HG02798 (cell line): ENCODE measurements around the gene IQSEC1.

Experiments
- ATAC-seq: cut with Tn5 transposase; IDR thresholded peaks from one replicate; pipeline ENCODE4 v1.9.1; 2021; ENCODE audit warnings: mild to moderate bottlenecking; ENCODE audit not compliant: unreplicated experiment, poor library complexity

IQSEC1 gene

DNA sequence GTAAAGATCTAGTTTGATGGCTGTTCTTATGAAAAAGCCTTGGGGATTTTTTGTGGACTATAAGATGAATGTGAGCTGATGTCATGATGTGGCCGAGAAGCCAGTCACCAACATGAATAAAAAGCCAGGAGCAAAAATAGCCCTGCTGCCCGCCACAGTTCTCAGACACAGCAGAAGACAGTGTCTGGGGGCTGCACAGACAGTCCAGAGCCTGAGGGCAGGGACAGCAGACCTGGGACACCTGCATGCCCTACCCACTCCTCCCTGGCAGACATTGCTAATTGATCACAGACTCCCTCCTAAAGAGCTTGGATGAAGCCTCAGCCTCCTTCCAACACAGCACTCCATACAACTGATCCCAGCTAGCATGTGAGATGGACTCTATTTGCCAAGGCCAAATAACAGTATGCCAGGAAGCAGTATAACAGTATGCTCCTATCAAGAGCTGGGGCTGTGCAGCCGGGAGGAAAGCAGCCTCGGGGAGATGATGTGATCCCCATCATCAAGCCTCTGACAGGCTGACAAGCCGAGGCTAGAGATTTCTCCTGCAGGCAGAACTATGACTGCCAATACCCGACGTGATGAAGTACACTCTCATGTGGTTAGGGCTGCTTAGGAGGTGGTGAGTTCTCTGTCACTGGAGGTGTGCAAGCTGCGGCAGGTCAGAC lies 126.4 kb downstream of the IQSEC1 start:
- ATAC-seq: no peak

DNA sequence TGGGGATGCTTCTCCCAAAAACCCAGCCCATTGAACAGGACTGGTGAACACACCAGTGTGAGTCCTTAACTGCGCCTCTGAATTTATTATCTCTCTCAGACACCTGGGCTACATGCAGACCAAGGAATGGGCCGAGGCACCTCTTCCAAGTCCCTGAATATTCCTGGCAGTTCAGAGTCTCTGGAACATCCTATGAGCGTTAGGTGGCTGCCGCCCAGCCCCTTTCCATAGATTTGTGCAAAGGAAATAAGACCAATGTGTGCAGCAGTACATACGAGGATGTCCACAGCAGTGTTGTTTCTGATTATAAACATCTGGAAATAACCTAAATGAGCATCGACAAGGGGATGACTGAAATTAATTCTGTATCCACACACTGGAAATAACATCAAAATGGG lies 127.0 kb downstream of the IQSEC1 start:
- no peak for ATAC-seq

DNA sequence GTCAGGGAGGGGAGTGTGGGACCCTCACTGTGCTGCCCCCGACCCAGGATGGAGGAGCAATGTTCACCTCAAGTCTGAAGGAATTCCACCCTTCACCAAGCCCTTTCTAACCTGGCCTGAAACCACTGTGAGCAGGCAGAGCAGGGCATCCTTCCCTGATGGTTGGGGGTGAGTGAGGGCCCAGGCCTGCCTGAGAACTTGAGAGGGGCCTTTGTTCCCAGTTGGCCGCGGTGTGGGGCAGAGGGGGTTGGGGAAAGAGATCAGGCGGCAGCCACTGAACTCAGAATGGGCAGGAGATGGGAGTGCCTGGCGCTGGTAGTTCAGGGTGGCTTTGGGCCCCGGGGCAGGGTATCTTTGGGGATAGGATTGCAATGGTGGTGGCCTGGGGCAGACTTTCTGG lies 128.4 kb downstream of the IQSEC1 start:
- ATAC-seq: no peak

DNA sequence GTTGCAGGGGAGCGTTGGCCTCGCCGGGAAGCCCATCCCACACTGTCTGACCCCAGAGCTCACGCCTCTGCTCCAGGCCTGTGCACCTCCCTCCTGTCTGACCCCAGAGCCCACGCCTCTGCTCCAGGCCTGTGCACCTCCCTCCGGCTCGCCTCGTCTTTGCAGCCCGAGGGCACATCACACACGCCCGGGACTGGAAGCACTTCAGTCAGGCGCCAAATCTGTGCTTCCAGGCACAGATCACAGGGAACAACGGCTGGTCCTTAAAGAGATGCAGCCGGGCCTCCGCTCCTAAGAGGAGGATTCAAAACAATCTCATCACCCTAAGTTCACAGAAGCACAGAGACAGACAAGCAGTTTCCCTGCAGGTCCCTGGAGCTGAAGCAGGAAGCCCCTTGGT lies 128.8 kb downstream of the IQSEC1 start:
- no peak for ATAC-seq

DNA sequence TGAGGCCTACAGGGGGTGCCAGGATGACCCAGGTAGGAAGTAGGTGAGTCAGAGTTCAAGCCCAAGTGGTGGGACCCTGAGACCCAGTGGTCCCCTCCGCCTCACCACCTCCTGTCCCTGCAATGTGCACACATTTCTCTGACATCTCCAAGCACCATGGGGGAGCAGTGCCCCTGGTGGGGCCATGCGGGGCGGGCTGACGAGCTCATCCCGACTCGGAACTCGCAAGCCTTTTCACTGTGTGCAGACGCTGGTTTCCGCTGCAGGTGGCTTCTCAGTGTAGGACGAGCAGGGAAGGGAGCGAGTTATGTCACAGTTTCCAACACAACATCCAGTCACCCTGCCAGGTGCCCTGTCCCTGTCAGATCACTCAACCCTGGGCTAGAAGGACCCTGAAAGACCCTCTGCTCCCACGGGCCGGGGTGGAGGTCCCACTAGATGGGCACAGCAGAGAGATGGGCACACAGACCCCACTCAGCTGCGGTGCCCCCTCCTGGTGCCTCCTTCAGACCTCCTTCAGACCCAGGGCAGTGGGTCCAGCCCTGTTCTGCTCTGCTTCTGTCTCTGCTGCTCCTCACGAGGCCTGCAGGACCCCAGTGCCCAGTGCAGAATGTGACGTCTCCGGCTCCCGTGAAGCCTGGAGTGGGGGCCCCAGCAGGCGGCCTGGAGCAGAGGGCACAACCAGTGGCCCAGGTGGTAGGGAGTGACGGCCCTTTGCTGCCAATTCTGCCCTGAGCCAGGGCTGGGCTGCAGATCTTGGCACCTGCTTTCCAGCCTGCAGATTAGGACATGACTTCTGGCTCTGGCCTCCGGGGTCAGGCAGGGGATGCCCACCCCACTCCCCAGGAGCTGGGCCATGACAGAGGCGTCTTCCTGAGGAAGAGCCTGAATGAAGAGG lies 129.9 kb downstream of the IQSEC1 start:
- no peak for ATAC-seq

DNA sequence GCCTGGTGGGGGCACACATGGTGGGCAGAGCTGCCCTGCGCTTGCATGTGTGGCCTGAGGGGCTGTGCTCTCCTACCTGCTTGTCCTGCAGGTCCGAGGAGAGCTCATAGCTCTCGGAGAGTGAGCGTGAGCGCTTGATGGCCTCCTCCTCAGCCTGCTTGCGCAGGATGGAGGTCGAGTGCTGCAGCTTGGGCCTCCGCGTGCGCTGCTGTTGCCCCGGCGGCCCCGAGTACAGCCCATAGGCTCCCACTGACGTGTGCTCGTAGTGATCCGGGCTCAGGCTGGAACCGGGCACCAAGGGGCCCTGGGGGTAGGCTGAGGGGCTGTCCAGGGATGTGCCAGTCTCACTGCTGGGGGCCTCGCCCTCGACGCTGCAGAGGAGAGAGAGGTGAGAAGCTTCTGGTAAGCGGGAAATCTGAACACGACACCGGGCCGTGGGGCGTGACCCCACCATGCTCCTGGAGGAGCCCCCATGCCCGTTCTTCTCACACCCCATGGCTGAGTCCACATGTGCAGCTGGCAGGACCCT lies 131.7 kb downstream of the IQSEC1 start:
- ATAC-seq: no peak

DNA sequence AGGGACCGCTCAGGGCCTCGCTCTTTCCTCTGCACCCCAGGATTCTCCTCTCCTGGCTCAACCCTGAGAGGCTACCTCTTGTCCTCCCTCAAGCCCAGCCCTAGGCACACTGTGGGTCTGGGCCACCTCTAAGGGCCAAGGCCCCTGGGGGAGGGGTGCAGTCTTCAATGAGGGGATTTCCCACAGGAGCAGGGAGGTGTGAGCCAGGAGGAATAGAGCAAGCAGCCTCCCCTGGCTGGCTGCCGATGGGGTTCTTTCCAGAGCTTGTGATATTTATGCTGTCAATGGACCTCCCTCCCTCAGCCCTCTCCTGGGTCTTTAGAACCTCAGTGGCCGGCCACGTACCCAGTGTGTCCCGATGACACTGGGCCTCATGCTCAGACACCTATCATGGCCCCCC lies 132.4 kb downstream of the IQSEC1 start:
- ATAC-seq: no peak

DNA sequence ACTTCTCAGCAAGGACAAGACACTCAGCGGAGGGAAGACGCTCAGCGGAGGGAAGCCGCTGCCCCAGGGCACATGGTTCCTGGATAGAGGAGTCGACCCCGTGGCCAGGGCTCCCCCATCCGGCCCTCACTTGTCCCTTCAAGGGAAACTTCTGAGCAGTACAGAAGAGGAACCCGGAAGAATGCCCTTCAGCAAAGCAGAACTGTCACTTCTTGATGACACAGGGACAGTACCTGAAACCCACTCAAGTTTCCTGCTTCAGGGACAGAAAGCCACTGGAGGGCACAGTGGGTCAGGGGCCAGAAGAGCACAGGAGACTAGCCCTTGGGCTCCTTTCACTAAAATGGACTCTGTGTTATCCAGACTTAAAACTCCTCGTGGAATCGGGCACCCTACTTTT lies 134.1 kb downstream of the IQSEC1 start:
- no peak for ATAC-seq

DNA sequence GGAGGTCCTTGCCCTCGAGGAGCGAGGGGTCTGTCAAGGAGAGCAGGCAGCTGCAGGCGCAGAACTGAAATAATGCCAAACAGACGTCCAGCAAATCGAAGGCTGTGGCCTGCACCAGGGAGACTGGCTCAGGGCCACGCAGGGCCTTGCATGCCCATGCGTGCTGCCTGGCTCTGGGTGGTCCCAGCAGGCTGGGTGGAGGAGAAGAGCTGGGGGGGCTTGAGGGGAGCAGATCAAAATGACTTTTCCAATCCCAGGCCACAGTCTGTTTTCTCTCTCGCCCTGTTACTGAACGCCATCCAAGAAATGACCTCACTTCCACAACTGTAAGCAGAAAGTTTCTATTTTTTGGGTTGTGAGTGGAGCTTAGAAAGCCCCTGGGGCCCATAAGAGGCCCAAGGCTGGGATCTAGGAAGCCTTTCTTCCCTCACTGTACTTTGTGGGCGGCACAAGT lies 134.9 kb downstream of the IQSEC1 start:
- no peak for ATAC-seq

DNA sequence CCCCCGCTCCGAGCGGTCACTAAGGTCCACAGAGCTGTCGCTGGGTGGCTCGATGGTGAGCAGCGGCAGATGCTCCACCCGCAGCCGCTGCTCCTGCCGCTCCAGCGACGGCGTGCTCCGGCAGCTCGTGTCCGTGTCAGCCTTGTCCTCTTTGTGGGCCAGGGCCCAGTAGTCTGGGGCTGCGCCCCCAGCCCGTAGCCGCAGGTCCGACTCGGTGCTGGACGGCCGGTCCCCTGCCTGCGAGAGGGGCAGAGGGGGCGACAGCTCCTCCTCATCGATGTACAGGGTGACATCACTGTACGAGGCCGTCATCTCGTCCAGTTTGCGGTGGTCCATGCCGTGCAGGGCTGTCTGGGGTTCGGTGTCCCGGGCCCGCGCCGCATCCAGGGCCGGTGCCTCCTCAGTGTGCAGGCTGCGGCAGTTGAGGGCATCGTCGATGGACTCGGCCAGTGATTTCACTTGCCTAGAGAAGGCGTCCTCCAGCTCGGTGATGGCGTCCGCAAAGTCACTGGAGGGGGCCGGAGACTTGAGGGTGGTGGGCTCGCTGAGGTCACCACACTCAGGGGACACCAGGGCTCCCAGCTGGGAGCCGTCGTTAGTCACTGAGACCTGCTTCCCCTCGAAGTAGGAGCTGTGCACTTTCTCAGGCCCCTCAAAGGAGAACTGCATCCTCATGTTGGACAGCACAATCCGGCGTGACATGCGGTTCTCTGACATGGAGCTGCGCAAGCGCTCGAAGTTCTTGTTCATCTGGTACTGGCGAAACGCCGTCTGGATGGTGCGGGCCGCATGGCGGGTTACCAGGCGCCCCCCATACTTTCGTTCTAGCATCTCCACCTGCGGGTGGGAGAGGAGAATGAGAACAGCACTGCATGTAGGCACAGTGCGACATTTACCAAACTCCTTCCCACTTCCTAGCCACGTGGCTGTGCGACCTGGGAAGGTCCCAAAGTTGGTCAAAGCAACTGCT lies 137.1 kb downstream of the IQSEC1 start:
- no peak for ATAC-seq

DNA sequence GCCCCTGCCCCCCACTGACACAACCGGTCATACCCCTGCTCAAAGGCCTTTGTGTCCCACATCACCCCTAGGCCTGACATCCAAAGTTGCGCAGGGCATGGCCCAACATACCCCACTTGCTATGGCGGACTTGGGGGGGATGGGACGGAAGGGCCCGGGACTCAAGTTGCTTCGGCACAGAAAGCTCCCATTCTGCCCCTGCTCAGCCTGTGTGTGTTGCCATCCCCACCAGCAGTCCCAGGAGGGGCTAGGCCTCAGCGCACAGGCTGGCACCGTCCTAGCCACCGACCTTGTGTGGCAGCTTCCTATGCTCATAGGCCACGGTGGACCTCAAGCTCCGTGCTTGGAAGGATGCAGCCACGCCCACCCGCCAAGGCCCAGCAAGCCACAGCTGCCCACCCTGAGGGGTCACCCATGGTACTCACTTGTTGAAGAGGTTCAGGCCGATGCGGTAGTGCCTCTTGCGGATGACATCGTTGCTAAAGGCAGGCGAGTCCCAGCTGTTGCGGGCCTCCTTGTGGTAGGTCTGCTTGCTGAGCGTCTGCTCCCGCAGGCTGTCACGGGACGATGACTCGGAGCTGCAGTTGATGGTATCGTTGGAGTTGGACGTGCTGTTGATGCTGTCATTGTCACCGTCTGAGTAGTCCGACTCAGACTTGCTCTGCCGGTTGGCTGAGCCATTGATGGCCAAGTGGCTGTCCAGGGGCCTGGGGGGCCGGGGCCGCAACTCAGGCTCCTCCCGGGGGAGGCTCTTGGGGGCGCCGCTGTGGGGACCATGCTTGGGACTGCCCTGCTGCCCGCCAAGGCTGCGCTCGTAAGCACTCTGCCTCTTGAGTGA lies 138.0 kb downstream of the IQSEC1 start:
- no peak for ATAC-seq

DNA sequence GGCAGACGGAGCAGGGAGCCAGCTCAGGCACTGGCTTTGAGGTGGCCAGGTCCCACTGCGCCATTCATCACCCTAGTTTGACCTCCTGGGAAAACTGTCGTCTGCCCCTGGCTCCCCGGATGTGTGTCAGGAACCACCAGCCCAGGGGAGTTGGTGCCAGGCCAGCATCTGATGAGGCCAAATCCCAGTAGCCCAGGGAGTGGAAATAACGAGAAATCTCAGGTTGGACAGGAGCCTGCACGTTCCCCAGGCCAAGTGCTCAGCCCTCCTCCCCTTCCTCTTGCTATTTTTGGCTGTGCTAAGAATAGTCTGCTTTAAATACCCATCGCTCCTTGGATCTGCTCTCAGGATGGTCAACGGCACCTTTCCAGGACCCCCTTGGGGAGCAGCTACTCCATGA lies 138.8 kb downstream of the IQSEC1 start:
- no peak for ATAC-seq

DNA sequence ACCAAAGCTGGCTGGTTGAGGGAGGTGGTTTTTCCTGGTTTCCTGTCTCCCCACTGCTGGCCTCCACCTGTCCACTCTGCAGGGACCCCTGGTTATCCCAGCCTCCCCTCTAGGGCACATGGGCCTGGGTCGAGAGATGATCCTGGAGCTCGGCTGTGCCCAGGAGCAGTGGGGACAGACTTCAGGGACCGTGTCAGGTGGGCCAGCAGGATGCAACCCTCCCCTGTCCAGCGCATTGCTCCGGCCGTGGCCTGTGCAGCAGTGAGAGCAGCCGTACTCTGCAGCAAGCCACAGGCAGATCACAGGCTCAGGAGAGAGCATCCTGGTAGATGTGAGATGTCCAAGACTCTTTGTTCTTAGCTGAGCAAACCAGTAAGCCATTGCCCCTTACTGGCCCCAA lies 139.3 kb downstream of the IQSEC1 start:
- no peak for ATAC-seq

DNA sequence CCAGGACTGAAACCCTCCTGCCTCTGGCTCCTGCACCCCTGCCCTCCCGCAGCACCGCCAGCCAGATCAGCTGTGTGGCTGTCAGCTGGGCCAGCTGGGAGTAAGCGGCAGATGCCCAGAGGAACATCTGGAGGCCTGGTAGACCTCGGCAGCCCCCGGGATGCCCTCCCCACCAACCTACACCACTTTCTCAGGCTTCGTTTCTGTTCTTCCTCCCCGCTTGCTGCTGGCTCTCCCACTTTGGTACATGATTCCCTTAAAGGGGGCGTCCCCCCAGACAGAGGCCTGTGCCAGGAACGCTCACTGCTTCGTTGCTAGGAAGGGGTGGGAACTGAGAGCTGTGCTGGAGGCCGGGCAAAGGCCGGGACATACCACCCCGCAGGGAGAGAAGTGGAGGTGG lies 140.5 kb downstream of the IQSEC1 start:
- ATAC-seq: no peak

DNA sequence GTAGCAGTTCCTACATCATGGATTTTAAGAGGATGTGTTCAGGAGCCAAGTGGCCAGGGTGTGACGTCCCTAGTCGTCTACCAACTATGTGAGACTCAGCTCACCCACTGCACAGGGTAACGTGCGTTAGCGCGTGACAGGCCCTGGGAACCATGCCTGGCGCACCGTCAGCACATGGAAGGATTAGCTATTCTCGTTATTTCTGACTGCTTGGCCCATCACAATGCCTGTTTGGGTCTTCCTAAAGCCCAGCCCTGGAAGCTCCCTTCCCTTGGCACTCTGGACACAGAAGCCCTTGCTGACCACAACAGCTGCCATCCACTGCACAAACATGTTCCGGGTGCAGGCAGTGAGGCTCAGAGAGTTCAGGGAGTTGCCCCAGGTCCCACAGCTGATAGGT lies 140.9 kb downstream of the IQSEC1 start:
- no peak for ATAC-seq

DNA sequence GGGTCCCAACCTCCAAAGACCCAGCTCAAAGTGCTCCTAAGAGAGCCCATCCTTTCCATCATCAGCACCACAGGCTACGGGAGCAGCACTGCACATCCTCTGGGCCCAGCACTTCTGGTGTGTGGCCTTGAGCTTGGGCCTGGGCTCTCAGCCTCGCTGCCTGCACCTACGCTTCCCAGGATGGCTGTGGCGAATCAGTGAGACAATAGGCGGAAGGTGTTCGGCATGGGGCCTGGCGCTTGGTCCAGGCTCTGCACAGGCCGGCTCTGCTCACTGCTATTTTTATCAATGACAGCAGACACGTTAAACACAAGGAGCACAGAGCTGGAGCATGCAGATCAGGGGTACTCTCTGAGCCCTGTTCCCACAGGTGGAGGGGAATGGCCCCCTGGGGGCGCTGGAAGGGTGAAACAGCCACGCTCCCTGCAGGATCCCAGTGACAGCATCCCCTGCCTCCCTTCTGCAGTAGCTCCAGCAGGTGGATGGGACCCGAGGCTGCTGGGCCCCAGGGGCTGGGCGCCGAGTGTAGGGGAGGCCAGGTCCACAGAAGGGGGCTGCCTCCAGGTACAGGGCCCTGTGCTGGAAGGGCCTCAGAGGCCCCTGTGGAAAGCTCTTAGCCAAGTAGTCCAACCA lies 141.8 kb downstream of the IQSEC1 start:
- ATAC-seq: no peak

DNA sequence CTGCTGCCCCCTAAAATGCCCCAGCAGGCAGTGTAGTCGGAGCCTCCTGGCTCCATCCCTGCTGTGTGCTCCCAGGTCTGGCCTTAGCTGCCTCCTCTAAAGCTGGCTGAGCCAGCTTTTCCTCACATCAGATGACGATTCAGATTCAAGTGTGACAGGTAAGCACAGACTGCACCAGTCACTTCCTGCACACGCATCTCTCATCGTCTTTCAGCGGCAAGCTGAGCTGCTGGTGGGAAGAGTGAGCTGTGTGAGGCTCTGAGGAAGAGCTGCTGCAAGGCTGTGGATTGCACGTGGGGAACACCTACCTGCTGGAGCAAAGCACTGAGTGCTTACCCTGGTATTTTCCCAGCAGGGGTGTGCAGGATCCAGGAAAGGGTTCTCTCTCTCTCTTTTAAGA lies 143.4 kb downstream of the IQSEC1 start:
- no peak for ATAC-seq

DNA sequence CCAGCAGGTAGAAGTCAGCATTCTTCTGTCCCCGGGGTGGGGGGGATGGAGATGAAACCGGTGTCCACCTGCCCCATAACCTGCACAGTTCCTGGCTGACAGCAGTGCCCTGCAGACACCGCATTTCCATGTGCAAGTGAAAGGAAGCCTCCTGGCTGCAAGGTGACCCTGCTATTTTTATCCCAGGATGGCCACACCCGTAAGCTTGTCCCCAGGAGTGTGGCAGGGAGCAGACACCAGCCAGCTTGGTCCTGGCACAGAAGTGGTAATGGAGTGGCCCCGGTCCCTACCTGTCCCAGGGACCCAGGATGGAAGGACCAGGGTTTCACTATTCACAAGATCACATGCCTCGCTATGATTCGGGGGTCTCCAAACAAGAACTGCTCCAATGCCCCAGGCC lies 146.6 kb downstream of the IQSEC1 start:
- ATAC-seq: no peak

DNA sequence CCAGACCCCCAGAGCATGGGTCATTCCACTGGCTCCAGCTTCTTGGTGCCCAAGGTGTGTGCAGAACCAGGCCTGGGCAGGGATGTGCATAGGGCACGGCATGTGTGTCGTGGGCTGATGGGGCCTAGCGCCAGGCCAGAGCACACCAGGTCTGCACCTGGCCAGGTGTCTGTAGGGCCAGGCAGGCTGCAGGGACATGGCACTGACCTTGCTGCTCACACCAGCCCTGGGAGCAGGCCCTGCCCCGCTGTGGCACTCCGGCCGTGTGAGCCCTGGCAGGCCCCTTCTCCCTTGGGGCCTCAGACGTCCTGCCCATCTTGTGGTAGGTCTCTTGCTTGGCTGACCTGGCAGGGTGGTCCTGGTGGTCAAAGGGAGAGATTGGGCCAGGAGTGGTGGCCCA lies 147.6 kb downstream of the IQSEC1 start:
- no peak for ATAC-seq
